Stomach (tissue), 4 donors: Measurements from ENCODE around the gene ISCA1.

ENCODE experiments used
- POLR2A ChIP-seq, 4 donors: fragments of 450-650 bp; IDR thresholded peaks; one replicate each; pipeline ENCODE4 v1.6.1; 2016; ENCODE audit warnings: antibody characterized with exemption in 4 of 4, control low read depth in 2 of 4, mild to moderate bottlenecking in 1 of 4, moderate library complexity in 1 of 4
- TF ChIP-seq, protein P1 (sequence below), 7 experiments: fragments of 450-650 bp in 4 of 7; fragments of 200-600 bp in 3 of 7; sonication (generic) in 3 of 7; IDR thresholded peaks; one replicate each; pipeline ENCODE4 v1.5.1; 2016 to 2019; ENCODE audit warnings: antibody characterized with exemption in 7 of 7, control low read depth in 2 of 7, mild to moderate bottlenecking in 1 of 7

DNA sequence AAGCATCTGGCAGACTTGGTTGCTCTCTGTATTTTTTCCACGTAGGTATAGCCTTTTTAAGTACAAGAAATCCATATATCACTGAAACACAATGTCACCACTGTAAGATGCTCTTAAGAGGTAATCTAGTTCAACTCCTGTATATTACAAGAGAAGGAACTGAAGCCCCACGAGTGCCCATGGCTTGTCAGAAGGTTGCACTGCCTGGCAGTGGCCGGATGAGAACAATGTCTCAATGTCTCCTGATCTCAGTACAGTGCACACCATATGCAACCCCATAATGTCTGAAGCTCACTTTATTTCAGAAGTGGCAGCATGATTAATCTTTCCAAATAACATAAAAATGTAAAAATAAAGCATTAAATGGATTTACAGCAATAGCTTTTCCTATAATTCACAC lies 44.2 kb upstream of the ISCA1 start:
- no peak for TF ChIP-seq POLR2A (IDR thresholded peaks at IDR 0.05)
- TF ChIP-seq, protein P1, sequence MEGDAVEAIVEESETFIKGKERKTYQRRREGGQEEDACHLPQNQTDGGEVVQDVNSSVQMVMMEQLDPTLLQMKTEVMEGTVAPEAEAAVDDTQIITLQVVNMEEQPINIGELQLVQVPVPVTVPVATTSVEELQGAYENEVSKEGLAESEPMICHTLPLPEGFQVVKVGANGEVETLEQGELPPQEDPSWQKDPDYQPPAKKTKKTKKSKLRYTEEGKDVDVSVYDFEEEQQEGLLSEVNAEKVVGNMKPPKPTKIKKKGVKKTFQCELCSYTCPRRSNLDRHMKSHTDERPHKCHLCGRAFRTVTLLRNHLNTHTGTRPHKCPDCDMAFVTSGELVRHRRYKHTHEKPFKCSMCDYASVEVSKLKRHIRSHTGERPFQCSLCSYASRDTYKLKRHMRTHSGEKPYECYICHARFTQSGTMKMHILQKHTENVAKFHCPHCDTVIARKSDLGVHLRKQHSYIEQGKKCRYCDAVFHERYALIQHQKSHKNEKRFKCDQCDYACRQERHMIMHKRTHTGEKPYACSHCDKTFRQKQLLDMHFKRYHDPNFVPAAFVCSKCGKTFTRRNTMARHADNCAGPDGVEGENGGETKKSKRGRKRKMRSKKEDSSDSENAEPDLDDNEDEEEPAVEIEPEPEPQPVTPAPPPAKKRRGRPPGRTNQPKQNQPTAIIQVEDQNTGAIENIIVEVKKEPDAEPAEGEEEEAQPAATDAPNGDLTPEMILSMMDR (IDR thresholded peaks at IDR 0.05), result no peak
